C4-2B (cell line): ENCODE data around the gene LURAP1L.

Experiments
- ZFX ChIP-seq: fragments of 450-650 bp; IDR thresholded peaks from 2 replicates; pipeline ENCODE4 v1.6.1; 2017
- TF ChIP-seq, protein P1 (sequence below): fragments of 450-650 bp; conservative IDR thresholded peaks from 2 replicates; pipeline ENCODE4 v1.5.1; 2017; ENCODE audit warnings: mild to moderate bottlenecking

DNA sequence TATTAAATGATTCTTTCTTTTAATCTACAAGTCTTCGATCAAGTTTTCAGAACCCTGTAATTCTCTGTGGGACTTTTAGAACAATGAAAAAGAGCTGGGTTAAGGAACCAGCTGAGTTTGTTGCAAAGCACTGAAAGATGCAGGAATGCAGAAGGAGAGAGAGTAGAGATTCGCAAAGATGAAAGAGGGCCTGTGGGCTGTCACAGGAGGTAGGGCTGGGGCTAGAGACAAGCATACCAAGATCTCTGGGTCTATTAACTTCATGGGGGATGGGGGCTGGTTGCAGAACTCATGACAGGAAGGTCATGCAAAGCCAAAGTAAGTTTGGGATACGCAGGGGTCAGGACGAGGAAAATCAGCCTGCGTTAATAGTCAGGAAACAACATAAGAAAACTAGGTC is 81.8 kb downstream of the LURAP1L start:
- TF ChIP-seq, protein P1, sequence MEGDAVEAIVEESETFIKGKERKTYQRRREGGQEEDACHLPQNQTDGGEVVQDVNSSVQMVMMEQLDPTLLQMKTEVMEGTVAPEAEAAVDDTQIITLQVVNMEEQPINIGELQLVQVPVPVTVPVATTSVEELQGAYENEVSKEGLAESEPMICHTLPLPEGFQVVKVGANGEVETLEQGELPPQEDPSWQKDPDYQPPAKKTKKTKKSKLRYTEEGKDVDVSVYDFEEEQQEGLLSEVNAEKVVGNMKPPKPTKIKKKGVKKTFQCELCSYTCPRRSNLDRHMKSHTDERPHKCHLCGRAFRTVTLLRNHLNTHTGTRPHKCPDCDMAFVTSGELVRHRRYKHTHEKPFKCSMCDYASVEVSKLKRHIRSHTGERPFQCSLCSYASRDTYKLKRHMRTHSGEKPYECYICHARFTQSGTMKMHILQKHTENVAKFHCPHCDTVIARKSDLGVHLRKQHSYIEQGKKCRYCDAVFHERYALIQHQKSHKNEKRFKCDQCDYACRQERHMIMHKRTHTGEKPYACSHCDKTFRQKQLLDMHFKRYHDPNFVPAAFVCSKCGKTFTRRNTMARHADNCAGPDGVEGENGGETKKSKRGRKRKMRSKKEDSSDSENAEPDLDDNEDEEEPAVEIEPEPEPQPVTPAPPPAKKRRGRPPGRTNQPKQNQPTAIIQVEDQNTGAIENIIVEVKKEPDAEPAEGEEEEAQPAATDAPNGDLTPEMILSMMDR = no peak
- TF ChIP-seq ZFX = no peak
